ENCODE results near the gene CTSC. TPM values are rescaled to one million over a fixed set of nuclear protein-coding genes. Genes with fewer than 3 reads are reported as not detected.
A peak's percentile ranks its signal among the peaks of the same experiment; 100 is the strongest.
"Not testable (repeated sequence)": the region's sequence is repeated elsewhere in the genome, so short reads cannot be mapped to it uniquely, and the experiment has no call there.

Gene CTSC
- total RNA-seq, 1 experiment from 2014 or later: 348 TPM

- DNase-seq (ENCODE audit: low spot score): peak; percentile 29
Observed at GRCh38 chr11:88352139-88352538, 14.6 kb upstream of the CTSC start.

- no peak for DNase-seq (ENCODE audit: low spot score)
Observed at GRCh38 chr11:88348870-88349269, 11.3 kb upstream of the CTSC start.

- DNase-seq (ENCODE audit: low spot score): no peak
Observed at GRCh38 chr11:88345949-88346348, 8.4 kb upstream of the CTSC start.

GRCh38 chr11:88345408-88345807, 7.9 kb upstream of the CTSC start:
- DNase-seq (ENCODE audit: low spot score): no peak

GRCh38 chr11:88344869-88345268, 7.3 kb upstream of the CTSC start:
- DNase-seq (ENCODE audit: low spot score): no peak

- DNase-seq (ENCODE audit: low spot score): no peak
Observed at GRCh38 chr11:88341522-88342251, 4.2 kb upstream of the CTSC start.

- no peak for DNase-seq (ENCODE audit: low spot score)
Observed at GRCh38 chr11:88340366-88340935, 2.9 kb upstream of the CTSC start.

GRCh38 chr11:88337987-88338668, 592 bp upstream of the CTSC start:
- DNase-seq (ENCODE audit: low spot score): peak; percentile 80

- no peak for DNase-seq (ENCODE audit: low spot score)
Observed at GRCh38 chr11:88335284-88335683, 2.3 kb downstream of the CTSC start.

- no peak for DNase-seq (ENCODE audit: low spot score)
Observed at GRCh38 chr11:88333862-88334261, 3.7 kb downstream of the CTSC start.

- DNase-seq (ENCODE audit: low spot score): no peak
Observed at GRCh38 chr11:88332851-88333250, 4.7 kb downstream of the CTSC start.

GRCh38 chr11:88330826-88331428, 6.6 kb downstream of the CTSC start:
- DNase-seq (ENCODE audit: low spot score): no peak

GRCh38 chr11:88329563-88330250, 7.8 kb downstream of the CTSC start:
- DNase-seq (ENCODE audit: low spot score): no peak

- DNase-seq (ENCODE audit: low spot score): no peak
Observed at GRCh38 chr11:88327462-88328143, 9.9 kb downstream of the CTSC start.

GRCh38 chr11:88327061-88327460, 10.5 kb downstream of the CTSC start:
- DNase-seq (ENCODE audit: low spot score): no peak

- no peak for DNase-seq (ENCODE audit: low spot score)
Observed at GRCh38 chr11:88326099-88326498, 11.4 kb downstream of the CTSC start.

- no peak for DNase-seq (ENCODE audit: low spot score)
Observed at GRCh38 chr11:88324562-88325345, 12.8 kb downstream of the CTSC start.

GRCh38 chr11:88322881-88323280, 14.7 kb downstream of the CTSC start:
- not testable (repeated sequence) for DNase-seq (ENCODE audit: low spot score)

- not testable (repeated sequence) for DNase-seq (ENCODE audit: low spot score)
Observed at GRCh38 chr11:88321412-88321811, 16.1 kb downstream of the CTSC start.

GRCh38 chr11:88320149-88320559, 17.4 kb downstream of the CTSC start:
- peak; percentile 67 for DNase-seq (ENCODE audit: low spot score)

- DNase-seq (ENCODE audit: low spot score): no peak
Observed at GRCh38 chr11:88318017-88318416, 19.5 kb downstream of the CTSC start.
